Measurements from ENCODE around the gene NBR1. TPM values are rescaled to one million over a fixed set of nuclear protein-coding genes. Genes with fewer than 3 reads are reported as not detected.
"Not testable (repeated sequence)": the region's sequence is repeated elsewhere in the genome, so short reads cannot be mapped to it uniquely, and the experiment has no call there.

Gene NBR1
- total RNA-seq, 2 experiments from 2014 or later: 62.0 to 65.9 TPM

DNA sequence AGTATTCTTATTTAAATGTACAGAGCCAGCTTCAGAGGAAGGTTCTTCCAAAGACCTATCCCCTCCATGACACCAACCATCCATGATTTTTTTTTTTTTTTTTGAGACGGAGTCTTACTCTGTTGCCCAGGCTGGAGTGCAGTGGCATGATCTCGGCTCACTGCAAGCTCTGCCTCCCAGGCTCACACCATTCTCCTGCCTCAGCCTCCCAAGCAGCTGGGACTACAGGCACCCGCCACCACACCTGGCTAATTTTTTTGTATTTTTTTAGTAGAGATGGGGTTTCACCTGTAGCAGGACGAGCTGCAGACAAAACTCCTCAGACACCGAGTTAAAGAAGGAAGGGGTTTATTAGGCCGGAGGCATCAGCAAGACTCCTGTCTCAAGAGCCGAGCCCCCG is 11.1 kb upstream of the NBR1 start:
- intact Hi-C loops (cut with micrococcal nuclease); POLR2A ChIA-PET; H3K27ac Mint-ChIP-seq; H3K9me3 Mint-ChIP-seq; H3K27me3 Mint-ChIP-seq; H3K36me3 Mint-ChIP-seq; DNase-seq; H3K4me3 Mint-ChIP-seq; H3K4me1 Mint-ChIP-seq (ENCODE audit: low read depth); CTCF ChIA-PET: not testable (repeated sequence)

DNA sequence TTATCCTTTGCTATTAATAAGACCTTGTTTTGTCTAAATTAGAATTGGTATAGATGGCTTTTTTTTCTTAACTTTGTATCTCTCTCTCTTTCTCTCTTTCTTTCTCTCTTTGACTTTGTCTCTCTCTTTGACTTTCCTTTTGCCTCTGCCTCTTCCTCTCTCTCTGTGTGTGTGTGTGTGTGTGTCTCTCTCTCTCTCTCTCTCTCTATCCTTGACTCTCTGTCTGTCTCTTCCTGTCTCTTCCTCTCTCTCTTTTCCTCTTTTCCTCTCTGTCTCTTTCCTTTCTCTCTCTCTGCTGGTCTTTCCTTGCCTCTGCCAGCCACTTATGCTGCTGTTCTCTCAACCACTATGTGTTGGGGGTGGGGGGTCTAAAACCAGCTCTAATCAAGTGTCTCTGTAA is 5.0 kb upstream of the NBR1 start:
- H3K4me3 Mint-ChIP-seq, H3K27ac Mint-ChIP-seq: not testable (repeated sequence)

DNA sequence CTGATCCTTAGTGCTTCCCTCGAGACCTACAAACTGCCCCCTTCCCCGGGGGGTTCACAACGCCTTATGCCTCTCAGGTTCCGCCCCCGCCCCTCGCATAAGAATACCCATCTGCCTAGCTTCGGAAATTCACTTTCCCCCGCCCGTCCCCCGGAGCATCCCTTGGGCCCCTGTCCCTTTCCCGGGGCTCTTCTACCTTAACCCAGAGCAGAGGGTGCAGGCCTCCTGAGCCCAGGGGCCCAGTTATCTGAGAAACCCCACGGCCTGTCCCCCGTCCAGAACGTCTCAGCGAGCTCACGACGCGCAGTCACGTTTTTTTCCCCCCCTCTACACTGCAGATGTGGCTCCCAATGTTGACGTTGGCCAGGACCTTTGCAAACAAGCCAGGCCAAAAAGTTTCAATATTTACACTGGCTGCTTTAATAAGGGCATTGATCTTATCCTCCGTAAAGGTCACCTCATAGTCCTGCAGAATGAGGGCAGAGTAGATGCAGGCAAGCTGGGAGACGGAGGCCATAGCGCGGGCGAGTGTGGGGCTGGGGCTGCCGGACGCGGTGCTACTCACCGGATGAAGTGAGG is 1.4 kb upstream of the NBR1 start:
- POLR2A ChIA-PET: interaction anchor here (0.6 to 1.9 kb wide), 9 partner anchors 16 to 345 kb away, joined by 3 to 15 read pairs (median 3); partner anchors contain the start of genes BECN1, BRCA1 and TMEM106A
- CTCF ChIA-PET: interaction anchor here (1.0 to 1.1 kb wide), 4 partner anchors 41 to 146 kb away, joined by 3 to 4 read pairs (median 4); no protein-coding TSS in a partner anchor
- peak; percentile 31 for DNase-seq
- Mint-ChIP-seq H3K36me3 (peaks cover 4% of the 10 kb centered on the region), H3K27me3 (no peaks in the 10 kb centered on the region), H3K9me3 (no peaks in the 10 kb centered on the region), H3K27ac (no peak overlapping the region), H3K4me1 (ENCODE audit: low read depth) (peaks cover 14% of the 10 kb centered on the region), H3K4me3 (no peak overlapping the region)
- intact Hi-C loops (cut with micrococcal nuclease): loop anchor here (1.0 to 5.0 kb wide), 7 partner anchors 44 to 827 kb away; partner anchors contain the start of genes BRCA1, DHX8, PSME3 and RND2

More for the DNA sequence above, 5.0 kb upstream of the NBR1 start:
- CTCF ChIA-PET; POLR2A ChIA-PET; H3K4me1 Mint-ChIP-seq (ENCODE audit: low read depth); H3K27me3 Mint-ChIP-seq; DNase-seq; H3K9me3 Mint-ChIP-seq; intact Hi-C loops (cut with micrococcal nuclease); H3K36me3 Mint-ChIP-seq: not testable (repeated sequence)

DNA sequence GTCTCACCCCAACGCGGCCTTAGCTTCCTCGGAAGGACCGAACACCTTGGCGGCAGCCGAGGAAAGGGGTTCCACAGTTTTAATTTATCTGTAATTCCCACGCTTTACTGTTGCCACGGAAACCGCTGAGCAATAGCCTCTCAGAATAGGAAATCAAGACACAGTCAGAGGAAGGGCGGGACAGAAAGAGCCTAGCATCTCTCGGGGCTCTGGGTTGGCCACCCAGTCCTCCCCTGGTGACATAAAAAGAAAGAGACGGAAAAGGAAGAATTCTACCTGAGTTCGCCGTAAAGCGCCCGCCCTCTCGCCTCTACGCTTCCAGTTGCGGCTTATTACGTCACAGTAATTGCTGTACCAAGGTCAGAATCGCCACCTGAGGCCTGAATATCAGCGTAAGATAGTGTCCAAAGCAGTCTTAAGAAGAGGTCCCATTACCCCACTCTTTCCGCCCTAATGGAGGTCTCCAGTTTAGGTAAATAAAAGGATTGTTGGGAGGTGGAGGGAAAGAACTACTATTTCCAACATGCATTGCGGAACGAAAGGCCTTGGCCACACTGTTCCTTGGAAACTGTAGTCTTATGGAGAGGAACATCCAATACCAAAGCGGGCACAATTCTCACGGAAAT is 761 bp upstream of the NBR1 start:
- H3K4me1 Mint-ChIP-seq (ENCODE audit: low read depth): peaks cover 18% of the 10 kb centered on the region

DNA sequence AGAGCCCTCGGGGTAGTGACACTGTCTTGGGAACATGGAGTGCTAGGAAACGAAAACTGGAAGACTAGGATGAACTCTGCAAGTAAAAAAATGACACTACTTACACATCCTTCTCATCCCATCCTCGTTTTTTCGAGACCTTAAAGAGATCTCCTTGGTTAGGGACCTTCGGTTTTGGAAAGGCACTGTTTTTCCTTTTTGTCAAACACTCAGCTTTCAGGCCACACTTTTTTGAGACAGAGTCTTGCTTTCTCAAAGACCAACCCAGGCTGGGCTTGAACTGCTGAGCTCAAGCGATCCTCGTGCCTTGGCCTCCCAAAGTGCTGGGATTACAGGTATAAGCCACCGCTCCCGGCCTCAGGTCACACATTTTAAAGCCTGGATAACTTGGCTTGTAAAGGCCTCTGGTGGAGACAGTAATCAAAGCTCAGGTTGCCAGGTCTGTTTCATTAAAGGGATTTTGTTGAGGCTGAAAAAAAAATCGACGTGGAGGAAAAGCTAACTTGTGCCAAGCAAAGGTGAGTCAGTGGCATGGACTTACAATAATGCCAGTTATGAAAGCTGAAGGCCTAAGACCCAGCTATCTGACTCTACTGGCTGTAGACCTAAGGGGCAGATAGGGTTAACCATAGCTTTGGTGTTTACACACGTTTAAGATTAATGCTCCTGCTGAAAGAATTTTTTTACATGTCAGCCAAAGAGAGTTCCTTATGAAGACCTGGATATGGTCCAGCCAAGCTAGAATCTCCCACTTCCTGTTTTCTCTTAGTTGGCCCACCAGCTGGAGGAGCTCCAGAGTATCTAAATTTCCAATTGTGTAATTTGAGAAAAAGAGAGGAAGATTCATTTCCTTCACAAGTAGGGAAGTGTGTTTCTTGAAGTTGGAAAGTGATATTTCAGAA is 823 bp downstream of the NBR1 start:
- H3K4me1 Mint-ChIP-seq (ENCODE audit: low read depth): peaks cover 33% of the 10 kb centered on the region
- ChIA-PET POLR2A (interaction anchor here (0.6 to 2.1 kb wide), 10 partner anchors 28 to 478 kb away, joined by 3 to 39 read pairs (median 6); partner anchors contain the start of genes BRCA1, RPL27 and TMEM106A), CTCF (interaction anchor here (0.6 to 1.4 kb wide), 6 partner anchors 40 to 738 kb away, joined by 3 to 6 read pairs (median 3); partner anchors contain the start of gene TMEM106A)
- H3K27me3 Mint-ChIP-seq: no peaks in the 10 kb centered on the region
- DNase-seq: peak; percentile 21
- intact Hi-C loops (cut with micrococcal nuclease): loop anchor here (1.0 to 5.0 kb wide), 7 partner anchors 39 to 830 kb away; partner anchors contain the start of genes DHX8, PSME3, RND2 and TMEM106A
- peaks cover 20% of the 10 kb centered on the region for H3K36me3 Mint-ChIP-seq
- no peak overlapping the region for H3K4me3 Mint-ChIP-seq
- no peak overlapping the region for H3K27ac Mint-ChIP-seq
- H3K9me3 Mint-ChIP-seq: no peaks in the 10 kb centered on the region

More for the DNA sequence above, 761 bp upstream of the NBR1 start:
- Mint-ChIP-seq H3K27ac (no peak overlapping the region), H3K36me3 (peaks cover 7% of the 10 kb centered on the region), H3K4me3 (no peak overlapping the region), H3K27me3 (no peaks in the 10 kb centered on the region), H3K9me3 (no peaks in the 10 kb centered on the region)
- POLR2A ChIA-PET: interaction anchor here (0.7 to 1.9 kb wide), 6 partner anchors 42 to 197 kb away, joined by 3 to 15 read pairs (median 4); partner anchors contain the start of genes BRCA1 and TMEM106A
- DNase-seq: peak; percentile 94
- CTCF ChIA-PET: interaction anchor here (1.0 to 1.1 kb wide), 2 partner anchors 41 to 43 kb away, joined by 4 read pairs; no protein-coding TSS in a partner anchor
- intact Hi-C loops (cut with micrococcal nuclease): loop anchor here (1.0 to 5.0 kb wide), 7 partner anchors 45 to 828 kb away; partner anchors contain the start of genes BRCA1, DHX8, PSME3 and RND2

DNA sequence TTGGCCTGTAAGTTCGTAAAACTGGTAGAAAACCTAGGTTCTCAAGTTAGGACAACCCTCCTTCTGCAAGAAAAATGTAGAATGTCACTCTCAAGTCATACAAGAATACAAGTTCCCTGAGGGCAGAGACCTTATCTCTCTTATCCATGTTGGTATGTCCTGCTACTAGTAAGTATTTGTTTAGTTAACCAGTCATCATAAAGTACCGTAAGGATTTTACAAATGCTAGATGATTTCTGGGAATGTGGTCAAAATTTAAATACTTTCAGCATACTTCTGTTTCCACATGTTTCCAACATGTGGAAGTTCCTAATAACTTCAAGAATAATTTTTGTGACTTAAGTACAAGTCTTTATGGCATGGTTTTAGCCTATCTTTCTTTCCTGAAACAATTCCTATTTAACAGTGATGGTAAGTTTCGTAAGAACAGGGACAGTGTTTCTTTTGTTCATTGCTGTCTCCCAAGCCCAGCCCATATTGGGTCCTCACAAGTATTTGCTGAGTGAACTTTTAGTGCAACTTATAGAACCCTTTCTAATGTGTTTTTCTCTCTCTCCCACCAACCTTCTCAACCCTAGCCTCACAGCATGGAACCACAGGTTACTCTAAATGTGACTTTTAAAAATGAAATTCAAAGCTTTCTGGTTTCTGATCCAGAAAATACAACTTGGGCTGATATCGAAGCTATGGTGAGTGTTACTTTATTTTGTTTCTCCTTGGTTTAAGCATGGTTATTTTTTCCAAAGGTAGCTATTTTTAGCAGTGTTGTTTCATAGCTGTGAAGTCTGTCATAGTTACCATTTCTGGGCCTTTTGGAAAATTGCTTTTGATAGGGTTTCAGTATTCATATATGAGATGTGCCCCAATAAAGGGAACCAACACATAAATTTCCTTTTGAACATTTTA is 4.5 kb downstream of the NBR1 start:
- CTCF ChIA-PET: interaction anchor here (0.9 kb wide), 1 partner anchor 186 kb away, joined by 3 read pairs; no protein-coding TSS in a partner anchor
- Mint-ChIP-seq H3K9me3 (no peaks in the 10 kb centered on the region), H3K4me3 (peak overlapping the region; percentile 46), H3K27me3 (no peaks in the 10 kb centered on the region), H3K36me3 (peaks cover 28% of the 10 kb centered on the region), H3K27ac (peak overlapping the region; percentile 96), H3K4me1 (ENCODE audit: low read depth) (peaks cover 41% of the 10 kb centered on the region)
- intact Hi-C loops (cut with micrococcal nuclease): no loop called here
- POLR2A ChIA-PET: interaction anchor here (0.6 to 1.5 kb wide), 5 partner anchors 140 to 192 kb away, joined by 3 to 4 read pairs (median 4); partner anchors contain the start of gene RPL27
- DNase-seq: no peak

DNA sequence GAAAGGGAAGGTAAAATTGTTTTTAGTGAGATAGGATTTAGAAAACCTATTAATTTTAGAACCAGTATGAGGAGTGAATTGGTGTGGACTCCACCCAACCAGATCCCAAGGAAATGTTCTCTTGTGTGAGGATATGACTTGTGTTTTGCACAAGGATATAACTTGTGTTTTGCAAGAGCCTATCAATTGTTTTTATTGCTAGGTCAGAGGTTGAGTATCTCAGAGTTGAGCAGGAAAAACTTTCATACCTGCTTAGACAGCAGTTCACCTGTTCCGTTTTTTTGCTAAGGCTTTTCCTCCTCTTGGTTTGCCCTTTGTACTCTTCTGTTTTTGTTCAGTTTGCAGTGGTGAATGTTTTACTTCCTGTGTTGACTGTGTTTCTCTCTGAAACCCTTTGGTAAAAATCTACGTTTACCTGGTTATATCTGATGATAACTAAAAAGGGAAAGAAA is 5.1 kb downstream of the NBR1 start:
- H3K27ac Mint-ChIP-seq: peak overlapping the region; percentile 96
- ChIA-PET CTCF (interaction anchor here (0.9 kb wide), 1 partner anchor 185 kb away, joined by 3 read pairs; no protein-coding TSS in a partner anchor), POLR2A (interaction anchor here (0.7 to 1.5 kb wide), 5 partner anchors 139 to 192 kb away, joined by 3 to 4 read pairs (median 4); partner anchors contain the start of gene RPL27)
- H3K36me3 Mint-ChIP-seq: peaks cover 29% of the 10 kb centered on the region
- DNase-seq: no peak
- no peaks in the 10 kb centered on the region for H3K9me3 Mint-ChIP-seq
- no peaks in the 10 kb centered on the region for H3K27me3 Mint-ChIP-seq
- intact Hi-C loops (cut with micrococcal nuclease): no loop called here
- peak overlapping the region; percentile 7 for H3K4me3 Mint-ChIP-seq
- peaks cover 41% of the 10 kb centered on the region for H3K4me1 Mint-ChIP-seq (ENCODE audit: low read depth)

DNA sequence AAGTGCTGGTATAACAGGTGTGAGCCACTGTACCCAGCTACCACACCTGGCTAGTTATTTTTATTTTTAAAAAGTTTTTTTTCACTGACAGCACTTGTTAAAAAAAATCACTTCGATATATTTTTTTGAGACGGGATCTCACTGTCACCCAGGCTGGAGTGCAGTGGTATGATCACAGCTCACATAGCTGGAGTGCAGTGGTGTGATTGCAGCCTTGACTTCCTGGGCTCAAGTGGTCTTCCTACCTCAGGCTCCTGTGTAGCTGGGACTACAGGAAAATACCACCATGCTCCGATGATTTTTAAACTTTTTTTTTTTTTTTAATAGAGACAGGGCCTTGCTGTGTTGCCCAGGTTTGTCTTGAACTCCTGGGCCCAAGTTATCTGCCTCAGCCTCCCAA is 12.9 kb downstream of the NBR1 start:
- POLR2A ChIA-PET: no interaction called here

DNA sequence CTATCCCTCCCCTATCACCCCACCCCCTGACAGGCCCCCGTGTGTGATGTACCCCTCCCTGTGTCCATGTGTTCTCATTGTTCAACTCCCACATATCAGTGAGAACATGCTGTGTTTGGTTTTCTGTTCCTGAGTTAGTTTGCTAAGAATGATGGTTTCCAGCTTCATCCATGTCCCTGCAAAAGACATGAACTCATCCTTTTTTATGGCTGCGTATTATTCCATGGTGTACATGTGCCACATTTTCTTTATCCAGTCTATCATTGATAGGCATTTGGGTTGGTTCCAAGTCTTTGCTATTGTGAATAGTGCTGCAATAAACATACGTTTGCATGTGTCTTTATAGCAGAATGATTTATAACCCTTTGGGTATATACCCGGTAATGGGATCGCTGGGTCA is 15.6 kb downstream of the NBR1 start:
- CTCF ChIA-PET; H3K27ac Mint-ChIP-seq; H3K4me3 Mint-ChIP-seq; H3K9me3 Mint-ChIP-seq; DNase-seq; intact Hi-C loops (cut with micrococcal nuclease); H3K4me1 Mint-ChIP-seq (ENCODE audit: low read depth); POLR2A ChIA-PET; H3K27me3 Mint-ChIP-seq: not testable (repeated sequence)
- peaks cover 39% of the 10 kb centered on the region for H3K36me3 Mint-ChIP-seq

More for the DNA sequence above, 12.9 kb downstream of the NBR1 start:
- Mint-ChIP-seq H3K27ac (no peak overlapping the region), H3K9me3 (no peaks in the 10 kb centered on the region), H3K36me3 (peaks cover 23% of the 10 kb centered on the region), H3K27me3 (no peaks in the 10 kb centered on the region), H3K4me1 (ENCODE audit: low read depth) (no peaks in the 10 kb centered on the region), H3K4me3 (no peak overlapping the region)
- DNase-seq: no peak
- intact Hi-C loops (cut with micrococcal nuclease): no loop called here
- CTCF ChIA-PET: no interaction called here

DNA sequence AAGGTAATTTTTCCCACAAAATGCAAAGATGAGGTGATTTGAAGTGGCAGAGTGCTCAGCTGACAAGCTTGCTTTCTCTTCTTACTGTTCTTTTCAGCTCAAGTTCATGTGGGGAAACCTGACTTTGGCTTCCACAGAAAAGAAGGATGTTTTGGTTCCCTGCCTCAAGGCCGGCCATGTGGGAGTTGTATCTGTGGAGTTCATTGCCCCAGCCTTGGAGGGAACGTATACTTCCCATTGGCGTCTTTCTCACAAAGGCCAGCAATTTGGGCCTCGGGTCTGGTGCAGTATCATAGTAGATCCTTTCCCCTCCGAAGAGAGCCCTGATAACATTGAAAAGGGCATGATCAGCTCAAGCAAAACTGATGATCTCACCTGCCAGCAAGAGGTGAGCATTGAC is 22.2 kb downstream of the NBR1 start:
- DNase-seq: no peak
- H3K27me3 Mint-ChIP-seq: no peaks in the 10 kb centered on the region
- no peak overlapping the region for H3K27ac Mint-ChIP-seq
- H3K36me3 Mint-ChIP-seq: peaks cover 61% of the 10 kb centered on the region
- H3K4me1 Mint-ChIP-seq (ENCODE audit: low read depth): no peaks in the 10 kb centered on the region
- no peak overlapping the region for H3K4me3 Mint-ChIP-seq
- intact Hi-C loops (cut with micrococcal nuclease): no loop called here
- ChIA-PET CTCF (no interaction called here), POLR2A (no interaction called here)
- no peaks in the 10 kb centered on the region for H3K9me3 Mint-ChIP-seq
